DLD1 (cell line): Measurements from ENCODE around the gene SHKBP1.
"Not testable (repeated sequence)": the region's sequence is repeated elsewhere in the genome, so short reads cannot be mapped to it uniquely, and the experiment has no call there.

Experiments used
- in situ Hi-C: cut with HindIII; loops from 2 replicates; pipeline ENCODE4 v1.10.0; 2017; ENCODE audit warnings: low sequenced_read_pairs

SHKBP1 gene

GRCh38 chr19:40613690-40614621 lies 37.3 kb downstream of the SHKBP1 start:
- in situ Hi-C loops, result no loop called here

- in situ Hi-C loops, result no loop called here
These were observed 38.1 kb downstream of the SHKBP1 start for GRCh38 chr19:40614622-40615411.

- in situ Hi-C loops, result no loop called here
These were observed 39.5 kb downstream of the SHKBP1 start for GRCh38 chr19:40616178-40616577.

- in situ Hi-C loops, result no loop called here
These were observed 40.3 kb downstream of the SHKBP1 start for GRCh38 chr19:40616941-40617340.

DNA sequence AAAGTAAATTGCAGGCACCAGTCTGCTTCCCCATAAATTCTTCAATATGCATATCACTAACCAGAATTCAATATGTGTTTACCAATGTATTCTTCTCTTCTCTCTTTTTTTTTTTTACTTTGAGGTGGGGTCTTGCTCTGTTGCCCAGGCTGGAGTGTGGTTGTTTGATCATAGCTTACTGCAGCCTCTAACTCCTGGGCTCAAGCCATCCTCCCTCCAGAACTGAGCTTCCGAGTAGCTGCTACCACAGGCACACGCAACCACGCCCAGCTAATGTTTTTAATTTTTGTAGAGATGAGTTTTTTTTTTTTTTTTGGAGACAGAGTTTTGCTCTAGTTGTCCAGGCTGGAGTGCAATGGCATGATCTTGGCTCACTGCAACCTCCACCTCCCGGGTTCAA lies 41.3 kb downstream of the SHKBP1 start:
- in situ Hi-C loops, result no loop called here

- in situ Hi-C loops, result no loop called here
These were observed 42.9 kb downstream of the SHKBP1 start for GRCh38 chr19:40619333-40620160.

DNA sequence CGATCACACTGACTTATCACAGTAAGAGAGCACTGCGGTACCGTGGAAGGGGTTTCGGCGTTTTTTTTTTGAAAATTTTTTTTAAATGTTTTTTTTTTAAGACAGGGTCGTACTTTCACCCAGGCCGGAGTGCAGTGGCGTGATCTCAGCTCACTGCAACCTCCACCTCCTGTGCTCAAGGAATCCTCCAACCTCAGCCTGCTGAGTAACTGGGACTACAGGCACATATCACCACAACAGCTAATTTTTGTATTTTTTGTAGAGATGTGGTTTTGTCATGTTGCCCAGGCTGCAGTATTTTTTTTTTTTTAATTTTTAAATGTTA lies 43.5 kb downstream of the SHKBP1 start:
- in situ Hi-C loops, result no loop called here

DNA sequence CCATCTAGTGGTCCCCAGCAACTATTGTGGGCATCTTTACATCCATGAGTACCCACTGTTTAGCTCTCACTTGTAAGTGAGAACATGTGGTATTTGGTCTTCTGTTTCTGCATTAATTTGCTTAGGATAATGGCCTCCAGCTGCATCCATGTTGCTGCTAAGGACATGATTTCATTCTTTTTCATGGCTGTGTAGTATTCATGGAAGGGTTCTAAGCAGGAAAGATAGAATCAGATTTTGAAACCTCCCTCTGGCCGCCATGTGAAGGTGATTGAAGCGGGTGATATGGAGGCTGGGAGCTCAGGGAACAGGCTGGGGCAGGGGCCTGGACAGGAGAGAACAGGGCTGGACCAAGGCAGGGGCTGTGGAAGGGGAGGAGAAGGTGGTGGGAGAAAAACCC lies 44.6 kb downstream of the SHKBP1 start:
- in situ Hi-C loops, result no loop called here

GRCh38 chr19:40621966-40622772 lies 45.5 kb downstream of the SHKBP1 start:
- in situ Hi-C loops, result no loop called here

DNA sequence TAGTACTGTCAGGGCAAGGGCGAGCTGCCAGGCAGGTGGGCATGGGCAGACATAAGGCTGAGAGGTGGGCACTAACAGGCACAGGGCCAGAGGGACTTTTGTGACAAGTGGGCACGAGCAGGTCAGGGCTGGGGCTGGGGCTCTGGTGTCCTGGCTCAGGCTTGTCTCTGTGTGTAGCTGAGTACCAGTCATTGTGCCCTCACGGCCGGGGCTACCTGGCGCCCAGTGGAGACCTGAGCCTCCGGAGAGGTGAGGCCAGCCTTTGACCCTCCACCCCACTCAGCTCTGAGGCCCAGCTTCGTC lies 46.1 kb downstream of the SHKBP1 start:
- in situ Hi-C loops, result no loop called here

- in situ Hi-C loops, result no loop called here
These were observed 47.0 kb downstream of the SHKBP1 start for GRCh38 chr19:40623403-40624251.

GRCh38 chr19:40624369-40625153 lies 47.9 kb downstream of the SHKBP1 start:
- in situ Hi-C loops, result not testable (repeated sequence)

DNA sequence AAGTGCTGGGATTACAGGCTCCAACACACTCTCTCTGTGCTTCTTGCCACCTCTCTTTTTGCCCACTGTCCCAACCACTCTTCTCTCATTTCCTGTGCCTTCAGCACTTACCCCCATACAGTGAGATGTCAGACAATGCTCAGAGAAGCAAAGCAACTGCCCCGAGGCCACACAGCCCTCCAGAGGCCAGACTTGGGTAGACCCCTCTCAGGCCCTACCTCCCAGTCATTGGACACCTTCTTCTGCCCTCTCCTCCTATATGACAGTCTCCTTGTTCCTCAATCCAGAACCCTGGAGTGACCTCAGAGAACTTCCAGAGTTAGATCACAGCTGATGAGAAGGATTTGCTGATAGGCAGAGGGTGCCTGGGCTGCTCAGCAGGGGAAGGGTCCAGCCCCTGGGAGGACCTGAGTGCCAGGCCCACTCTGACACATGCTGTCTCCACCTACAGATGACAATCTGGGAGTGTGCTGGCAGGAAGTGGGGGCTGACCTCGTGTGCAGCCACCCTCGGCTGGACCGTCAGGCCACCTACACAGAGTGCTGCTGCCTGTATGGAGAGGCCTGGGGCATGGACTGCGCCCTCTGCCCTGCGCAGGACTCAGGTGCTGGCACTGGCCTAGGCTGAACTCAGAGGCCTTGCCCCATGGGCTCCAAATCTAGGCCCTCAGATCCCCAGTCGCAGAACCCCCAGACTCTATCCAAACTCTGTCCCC lies 48.9 kb downstream of the SHKBP1 start:
- in situ Hi-C loops, result no loop called here

GRCh38 chr19:40626918-40627317 lies 50.2 kb downstream of the SHKBP1 start:
- in situ Hi-C loops, result no loop called here

- in situ Hi-C loops, result no loop called here
These were observed 51.0 kb downstream of the SHKBP1 start for GRCh38 chr19:40627486-40628279.

- in situ Hi-C loops, result no loop called here
These were observed 52.7 kb downstream of the SHKBP1 start for GRCh38 chr19:40629346-40629745.

DNA sequence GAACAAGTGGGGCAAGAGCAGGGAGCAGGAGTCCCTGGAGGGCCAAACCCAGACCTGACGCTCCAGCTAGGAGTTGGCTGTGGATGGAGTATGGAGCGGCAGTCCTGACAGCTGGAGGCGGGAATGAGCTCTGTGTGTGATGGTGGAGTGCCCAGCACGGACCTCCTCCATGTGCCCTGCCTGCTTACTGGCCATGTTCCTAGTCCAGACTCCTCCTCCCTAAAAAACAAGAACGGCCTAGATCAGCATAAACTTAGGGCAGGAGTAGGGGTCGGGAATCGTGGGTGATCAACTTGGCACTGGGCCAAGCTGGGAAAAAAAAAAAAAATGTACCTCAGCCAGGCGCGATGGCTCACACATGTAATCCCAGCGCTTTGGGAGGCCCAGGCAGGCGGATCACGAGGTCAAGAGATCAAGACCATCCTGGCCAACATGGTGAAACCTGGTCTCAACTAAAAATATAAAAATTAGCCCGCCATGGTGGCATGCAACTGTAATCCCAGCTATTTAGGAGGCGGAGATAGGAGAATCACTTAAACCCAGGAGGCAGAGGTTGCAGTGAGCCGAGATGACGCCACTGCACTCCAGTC lies 54.0 kb downstream of the SHKBP1 start:
- in situ Hi-C loops, result no loop called here
